PC-3 (cell line): ENCODE results near the gene CPVL. TPM values are rescaled to one million over a fixed set of nuclear protein-coding genes. Genes with fewer than 3 reads are reported as not detected.

ENCODE experiments used
- ATAC-seq: fragments of 200-7000 bp; cut with Tn5 transposase; 2 replicates; pipeline ENCODE4 v1.9.1; 2020; ENCODE audit warnings: mild to moderate bottlenecking, moderate library complexity
- BruUV-seq: library from RNA; stranded (reverse); fragments of 400-500 nt; replicated peaks from 2 replicates; lab custom pipeline; 2021; lab: Mats Ljungman, UMichigan
- CTCF ChIA-PET: fragments of 300-600 bp; sonication (Branson Sonifier 250); formaldehyde crosslinking; loops from one replicate; lab custom pipeline; 2022; ENCODE audit warnings: antibody characterized with exemption; lab: Charles Lee
- POLR2A ChIA-PET: fragments of 300-600 bp; sonication (Branson Sonifier 250); formaldehyde crosslinking; loops from one replicate; lab custom pipeline; 2022; ENCODE audit warnings: antibody characterized with exemption; ENCODE audit not compliant: unreplicated experiment; lab: Charles Lee
- DNase-seq: peaks from one replicate; pipeline ENCODE4 v3.0.0-alpha.2; 2015
- H2AFZ ChIP-seq: fragments of 300-600 bp; sonication (generic); 2 replicates; pipeline ENCODE4 v1.6.0; 2016; ENCODE audit warnings: antibody characterized with exemption, low read length
- H3F3A ChIP-seq: fragments of 300-600 bp; sonication (generic); one replicate; pipeline ENCODE4 v1.6.0; 2017; ENCODE audit warnings: antibody characterized with exemption, low read length, control low read depth, mild to moderate bottlenecking; ENCODE audit not compliant: unreplicated experiment
- H3K27ac ChIP-seq: fragments of 300-600 bp; sonication (generic); 2 replicates; pipeline ENCODE4 v1.5.1; 2016; ENCODE audit warnings: mild to moderate bottlenecking, low read length
- H3K27me3 ChIP-seq: fragments of 300-600 bp; sonication (generic); 2 replicates; pipeline ENCODE4 v1.6.1; 2016; ENCODE audit warnings: low read length, mixed read lengths
- H3K36me3 ChIP-seq: fragments of 300-600 bp; sonication (generic); 2 replicates; pipeline ENCODE4 v1.6.1; 2016; ENCODE audit warnings: low read depth, mixed run types, low read length, mixed read lengths
- H3K4me1 ChIP-seq: fragments of 300-600 bp; sonication (generic); 2 replicates; pipeline ENCODE4 v1.5.1; 2016; ENCODE audit warnings: low read length; ENCODE audit not compliant: insufficient read depth
- H3K4me2 ChIP-seq: fragments of 300-600 bp; sonication (generic); 2 replicates; pipeline ENCODE4 v1.6.0; 2016; ENCODE audit warnings: low read length
- H3K4me3 ChIP-seq: fragments of 300-600 bp; sonication (generic); 2 replicates; pipeline ENCODE4 v1.5.1; 2016; ENCODE audit warnings: mild to moderate bottlenecking, low read length, mixed read lengths
- H3K79me2 ChIP-seq: fragments of 300-600 bp; sonication (generic); 2 replicates; pipeline ENCODE4 v1.6.1; 2017; ENCODE audit warnings: low read length, mixed read lengths
- H3K9ac ChIP-seq: fragments of 300-600 bp; sonication (generic); 2 replicates; pipeline ENCODE4 v1.6.0; 2016; ENCODE audit warnings: mild to moderate bottlenecking, low read length
- H3K9me2 ChIP-seq: fragments of 300-600 bp; sonication (generic); replicated peaks from 2 replicates; pipeline ENCODE4 v1.6.1; 2016; ENCODE audit warnings: mixed run types, low read length, mixed read lengths
- H3K9me3 ChIP-seq: fragments of 300-600 bp; sonication (generic); 2 replicates; pipeline ENCODE4 v1.6.1; 2016; ENCODE audit warnings: low read length, mixed read lengths
- H4K20me1 ChIP-seq: fragments of 300-600 bp; sonication (generic); 2 replicates; pipeline ENCODE4 v1.6.1; 2016; ENCODE audit warnings: low read length, mixed read lengths
- EZH2 ChIP-seq: fragments of 300-600 bp; sonication (generic); IDR thresholded peaks from one replicate; pipeline ENCODE4 v1.6.1; 2017; ENCODE audit warnings: antibody characterized with exemption, mild to moderate bottlenecking, low read length; ENCODE audit not compliant: unreplicated experiment
- EZH2phosphoT487 ChIP-seq: fragments of 300-600 bp; sonication (generic); IDR thresholded peaks from 2 replicates; pipeline ENCODE4 v1.6.1; 2018; ENCODE audit warnings: mild to moderate bottlenecking, antibody characterized with exemption, low read length, borderline replicate concordance
- intact Hi-C: fragments of 100-400 bp; cut with micrococcal nuclease; formaldehyde crosslinking; loops from 2 replicates; pipeline ENCODE4 v1.9.0; 2023
- total RNA-seq: library from RNA; depleted of rRNA; stranded (reverse); fragments of >200 nt; gene quantifications from 2 replicates; pipeline ENCODE4 v1.2.3, GENCODE V29; 2014
- TF ChIP-seq, protein P1 (sequence below): fragments of 300-600 bp; sonication (generic); conservative IDR thresholded peaks from 2 replicates; pipeline ENCODE4 v1.5.1; 2017; ENCODE audit warnings: antibody characterized with exemption, low read depth, mild to moderate bottlenecking, low read length

The CPVL gene
- total RNA-seq, 1 experiment from 2014 or later = 14.7 TPM

- Histone ChIP-seq H3F3A (no peaks in the 10 kb centered on the region), H3K9ac (no peak overlapping the region), H3K79me2 (no peaks in the 10 kb centered on the region), H2AFZ (no peak overlapping the region), H3K36me3 (no peaks in the 10 kb centered on the region), H3K4me3 (no peak overlapping the region), H3K27ac (no peak overlapping the region), H3K4me2 (no peak overlapping the region), H4K20me1 (no peaks in the 10 kb centered on the region), H3K9me2 (no peaks in the 10 kb centered on the region), H3K9me3 (no peaks in the 10 kb centered on the region), H3K27me3 (no peaks in the 10 kb centered on the region), H3K4me1 (no peaks in the 10 kb centered on the region)
- POLR2A ChIA-PET = no interaction called here
- CTCF ChIA-PET = interaction anchor here (0.8 to 1.3 kb wide), 2 partner anchors 146 to 176 kb away, joined by 4 to 11 read pairs; no protein-coding TSS in a partner anchor
- ATAC-seq (peak; percentile 71), DNase-seq (peak; percentile 70)
- TF ChIP-seq EZH2phosphoT487 (no peak), EZH2 (no peak)
- TF ChIP-seq, protein P1, sequence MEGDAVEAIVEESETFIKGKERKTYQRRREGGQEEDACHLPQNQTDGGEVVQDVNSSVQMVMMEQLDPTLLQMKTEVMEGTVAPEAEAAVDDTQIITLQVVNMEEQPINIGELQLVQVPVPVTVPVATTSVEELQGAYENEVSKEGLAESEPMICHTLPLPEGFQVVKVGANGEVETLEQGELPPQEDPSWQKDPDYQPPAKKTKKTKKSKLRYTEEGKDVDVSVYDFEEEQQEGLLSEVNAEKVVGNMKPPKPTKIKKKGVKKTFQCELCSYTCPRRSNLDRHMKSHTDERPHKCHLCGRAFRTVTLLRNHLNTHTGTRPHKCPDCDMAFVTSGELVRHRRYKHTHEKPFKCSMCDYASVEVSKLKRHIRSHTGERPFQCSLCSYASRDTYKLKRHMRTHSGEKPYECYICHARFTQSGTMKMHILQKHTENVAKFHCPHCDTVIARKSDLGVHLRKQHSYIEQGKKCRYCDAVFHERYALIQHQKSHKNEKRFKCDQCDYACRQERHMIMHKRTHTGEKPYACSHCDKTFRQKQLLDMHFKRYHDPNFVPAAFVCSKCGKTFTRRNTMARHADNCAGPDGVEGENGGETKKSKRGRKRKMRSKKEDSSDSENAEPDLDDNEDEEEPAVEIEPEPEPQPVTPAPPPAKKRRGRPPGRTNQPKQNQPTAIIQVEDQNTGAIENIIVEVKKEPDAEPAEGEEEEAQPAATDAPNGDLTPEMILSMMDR = peak; percentile 74
- intact Hi-C loops = loop anchor here (1.0 kb wide), 3 partner anchors 146 to 180 kb away; no protein-coding TSS in a partner anchor
- BruUV-seq = no TSS peak
These were observed 43.7 kb downstream of the CPVL start for GRCh38 chr7:29102558-29103151.

DNA sequence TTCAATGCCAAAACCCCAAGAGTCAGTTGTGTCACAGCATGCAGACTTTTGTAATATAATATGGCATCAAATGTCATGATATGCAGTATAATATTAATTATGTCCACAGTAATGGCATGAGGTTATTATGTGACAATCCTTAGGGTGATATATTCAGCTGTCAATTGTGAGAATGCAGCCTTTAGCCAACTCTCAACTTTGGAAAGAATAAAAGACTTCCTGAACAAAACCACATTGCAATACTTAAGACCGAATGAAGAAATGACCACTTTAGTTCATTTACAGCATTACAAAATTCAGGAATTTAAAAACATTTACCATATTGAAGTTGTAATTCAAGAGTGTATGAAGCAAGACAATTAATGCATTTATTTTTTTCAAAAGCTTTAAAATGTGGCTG is 45.4 kb downstream of the CPVL start:
- CTCF ChIA-PET = interaction anchor here (0.6 to 1.3 kb wide), 5 partner anchors 66 to 187 kb away, joined by 3 to 11 read pairs (median 3); no protein-coding TSS in a partner anchor
- ATAC-seq (no peak), DNase-seq (no peak)
- Histone ChIP-seq H3K4me1 (no peaks in the 10 kb centered on the region), H3K9me3 (no peaks in the 10 kb centered on the region), H2AFZ (no peak overlapping the region), H3K27ac (no peak overlapping the region), H3K9me2 (no peaks in the 10 kb centered on the region), H3K36me3 (no peaks in the 10 kb centered on the region), H3K27me3 (no peaks in the 10 kb centered on the region), H4K20me1 (no peaks in the 10 kb centered on the region), H3K9ac (no peak overlapping the region), H3F3A (no peaks in the 10 kb centered on the region), H3K4me3 (no peak overlapping the region), H3K4me2 (no peak overlapping the region), H3K79me2 (no peaks in the 10 kb centered on the region)
- TF ChIP-seq, protein P1 = no peak
- TF ChIP-seq EZH2 = no peak
- no peak for TF ChIP-seq EZH2phosphoT487
- POLR2A ChIA-PET = interaction anchor here (0.6 kb wide), 1 partner anchor 174 kb away, joined by 6 read pairs; no protein-coding TSS in a partner anchor
- no TSS peak for BruUV-seq
- intact Hi-C loops = no loop called here
